Heart left ventricle (tissue), 16 donors: ENCODE results near the gene KIAA1671. TPM values are rescaled to one million over a fixed set of nuclear protein-coding genes. Genes with fewer than 3 reads are reported as not detected.
"Not testable (repeated sequence)": the region's sequence is repeated elsewhere in the genome, so short reads cannot be mapped to it uniquely, and the experiment has no call there.

Experiments used
- ATAC-seq, 4 donors: fragments of 200-7000 bp; cut with Tn5 transposase; one replicate each; pipeline ENCODE4 v1.9.1; 2020 to 2022; ENCODE audit warnings: moderate library complexity in 4 of 4, mild to moderate bottlenecking in 3 of 4, moderate number of reproducible peaks in 1 of 4
- DNase-seq, 5 donors: peaks; one replicate each; pipeline ENCODE4 v3.0.0-alpha.2; 2020
- H3K27ac ChIP-seq, 12 donors: fragments of 200-600 bp; sonication (generic) in 4 of 12; one replicate each; pipeline versions ENCODE4 v1.5.0 to v1.8.0; 2016 to 2022; ENCODE audit warnings: mild to moderate bottlenecking in 2 of 12
- H3K27me3 ChIP-seq, 9 donors: fragments of 200-600 bp; sonication (generic) in 2 of 9; one replicate each; pipeline versions ENCODE4 v1.5.1 to v1.8.0; 2016 to 2022; ENCODE audit warnings: mild to moderate bottlenecking in 3 of 9
- H3K36me3 ChIP-seq, 9 donors: fragments of 200-600 bp; sonication (generic) in 2 of 9; one replicate each; pipeline versions ENCODE4 v1.5.0 to v1.8.0; 2018 to 2022; ENCODE audit warnings: mild to moderate bottlenecking in 2 of 9
- H3K4me1 ChIP-seq, 12 donors: fragments of 200-600 bp; sonication (generic) in 4 of 12; one replicate each; pipeline versions ENCODE4 v1.5.0 to v1.8.0; 2016 to 2022; ENCODE audit warnings: mild to moderate bottlenecking in 3 of 12
- H3K4me3 ChIP-seq, 12 donors: fragments of 200-600 bp; sonication (generic) in 4 of 12; one replicate each; pipeline versions ENCODE4 v1.5.0 to v1.8.0; 2017 to 2022; ENCODE audit warnings: mild to moderate bottlenecking in 9 of 12, moderate library complexity in 4 of 12
- H3K9me3 ChIP-seq, 12 donors: fragments of 200-600 bp; sonication (generic) in 4 of 12; one replicate each; pipeline versions ENCODE4 v1.5.0 to v1.8.0; 2016 to 2022; ENCODE audit warnings: mild to moderate bottlenecking in 1 of 12
- POLR2A ChIP-seq, 2 donors: fragments of 450-650 bp; IDR thresholded peaks; one replicate each; pipeline ENCODE4 v1.6.1; 2017; ENCODE audit warnings: antibody characterized with exemption in 2 of 2, mild to moderate bottlenecking in 2 of 2, moderate library complexity in 2 of 2
- WGBS, 4 donors: extraction: QIAGEN DNeasy Blood & Tissue Kit in 2 of 4; methylation state at CpG; one replicate each; pipeline versions ENCODE4 v1.1.5 to v1.1.7; 2013 to 2018; 5-methylcytosine and 5-hydroxymethylcytosine counted together
- intact Hi-C, 10 donors: fragments of 100-400 bp; cut with DNase I; formaldehyde crosslinking; loops; one replicate each; pipeline versions ENCODE4 v1.11.1 to v1.14.2; 2022
- polyA plus RNA-seq, 2 donors: library from polyadenylated mRNA; stranded (reverse); fragments of 200-250 nt; gene quantifications; one replicate each; pipeline ENCODE4 v1.2.3, GENCODE V29; 2013
- total RNA-seq, 9 donors: library from RNA; depleted of rRNA in 2 of 9; stranded (reverse); fragments of >200 nt in 2 of 9; fragmentation: NEBNext Ultra II Directional in 3 of 9; extraction: Animal tissue kit (Norgen Biotek cat#: 25700) in 3 of 9; gene quantifications; one replicate each; pipeline versions ENCODE4 v1.1.0 to v1.2.4, GENCODE V29; 2016 to 2023
- TF ChIP-seq, protein P1 (sequence below), 12 donors: fragments of 200-600 bp; sonication (generic) in 4 of 12; IDR thresholded peaks; one replicate each; pipeline versions ENCODE4 v1.5.0 to v1.8.0; 2018 to 2022; ENCODE audit warnings: antibody characterized with exemption in 12 of 12, mild to moderate bottlenecking in 5 of 12
- donor health status: ischemic (EF 13 %, LVEDD 7.1; RV severe dilation, severe dysfunction).
- donor health status: healthy with polysubstance abuse.
- donor health status: DM: no; HTN: yes; CAD: no.
- donor health status: DM: no; HTN: no; CAD: no.
- donor health status: ischemic (EF 25% LVEDD 6.9; RV normal size, moderate dysfunction).
- donor health status: ischemic (EF 25% LVEDD 5.7; RV mildly dilated, moderate dysfunction).
- donor health status: healthy.
- donor health status: DM: yes; HTN: yes; CAD: no.
- donor health status: ischemic (EF 35%, LVEDD 5.7; RV mildly dilated, moderate dysfunction).
- donor health status: nonischemic (EF 11% LVEDD 7.7; RV severe dilation, severe dysfunction).
- donor health status: DM: yes; HTN: yes; CAD: no.
- donor health status: PGD.
- donor health status: ischemic (EF 29% LVEDD 5.4; RV normal size, mild dysfunction).
- donor health status: nonischemic (EF 23%, LVEDD 6.1; RV moderate dilation, normal function).

KIAA1671 gene
- total and polyA plus RNA-seq, 11 donors = 4.5 to 22.1 (median 13.2) TPM

DNA sequence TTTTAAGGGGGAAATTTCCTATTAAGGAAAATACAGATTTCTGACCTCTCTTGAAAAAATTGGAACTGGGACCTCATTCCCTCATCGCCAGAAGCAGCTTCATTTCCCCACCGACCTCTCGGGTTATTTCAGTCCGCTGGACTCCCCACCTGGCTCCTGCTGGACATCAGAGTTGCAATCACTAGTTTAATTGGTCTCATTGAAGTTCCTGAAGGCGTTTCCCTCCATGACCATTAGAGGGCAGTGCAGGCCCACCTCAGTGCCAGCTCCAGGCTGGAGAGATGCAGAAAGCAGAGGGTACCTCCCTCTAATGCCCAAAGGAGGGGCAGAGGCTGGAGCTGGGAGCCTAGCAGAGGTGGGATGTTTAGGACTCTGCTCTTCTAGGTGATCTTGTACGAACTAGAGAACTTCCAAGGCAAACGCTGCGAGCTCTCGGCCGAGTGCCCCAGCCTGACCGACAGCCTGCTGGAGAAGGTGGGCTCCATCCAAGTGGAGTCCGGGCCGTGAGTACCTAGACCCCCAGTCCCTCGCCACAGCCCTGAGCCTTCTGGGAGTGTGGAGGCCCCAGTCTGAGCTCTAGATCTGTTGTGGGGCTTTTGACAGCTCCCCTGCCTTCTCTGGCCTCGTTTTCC is 249.9 kb downstream of the KIAA1671 start:
- Histone ChIP-seq H3K4me3 (no peak overlapping the region), H3K27me3 (no peaks in the 10 kb centered on the region), H3K4me1 (no peaks in the 10 kb centered on the region), H3K27ac (no peak overlapping the region), H3K9me3 (no peaks in the 10 kb centered on the region), H3K36me3 (peaks cover 0 to 17% (median 2%) of the 10 kb centered on the region in 9 donors)
- peak; percentile 39 to 70 (median 53) for ATAC-seq
- peak in 3 of 5 donors; percentile 26 to 45 (median 33) for DNase-seq
- intact Hi-C loops = loop anchor here in 2 of 10 donors (10.0 kb wide), 1 partner anchor 132 kb away; no protein-coding TSS in a partner anchor
- TF ChIP-seq, protein P1, sequence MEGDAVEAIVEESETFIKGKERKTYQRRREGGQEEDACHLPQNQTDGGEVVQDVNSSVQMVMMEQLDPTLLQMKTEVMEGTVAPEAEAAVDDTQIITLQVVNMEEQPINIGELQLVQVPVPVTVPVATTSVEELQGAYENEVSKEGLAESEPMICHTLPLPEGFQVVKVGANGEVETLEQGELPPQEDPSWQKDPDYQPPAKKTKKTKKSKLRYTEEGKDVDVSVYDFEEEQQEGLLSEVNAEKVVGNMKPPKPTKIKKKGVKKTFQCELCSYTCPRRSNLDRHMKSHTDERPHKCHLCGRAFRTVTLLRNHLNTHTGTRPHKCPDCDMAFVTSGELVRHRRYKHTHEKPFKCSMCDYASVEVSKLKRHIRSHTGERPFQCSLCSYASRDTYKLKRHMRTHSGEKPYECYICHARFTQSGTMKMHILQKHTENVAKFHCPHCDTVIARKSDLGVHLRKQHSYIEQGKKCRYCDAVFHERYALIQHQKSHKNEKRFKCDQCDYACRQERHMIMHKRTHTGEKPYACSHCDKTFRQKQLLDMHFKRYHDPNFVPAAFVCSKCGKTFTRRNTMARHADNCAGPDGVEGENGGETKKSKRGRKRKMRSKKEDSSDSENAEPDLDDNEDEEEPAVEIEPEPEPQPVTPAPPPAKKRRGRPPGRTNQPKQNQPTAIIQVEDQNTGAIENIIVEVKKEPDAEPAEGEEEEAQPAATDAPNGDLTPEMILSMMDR (IDR thresholded peaks at IDR 0.05) = peak; percentile 75 to 93 (median 85)
- TF ChIP-seq POLR2A (IDR thresholded peaks at IDR 0.05) = no peak
- WGBS, 4 donors = 50 to 64% (median 57%) methylated on average over 10 to 15 of the region's 15 CpGs

- TF ChIP-seq, protein P1 (IDR thresholded peaks at IDR 0.05) = no peak
- no peak for TF ChIP-seq POLR2A (IDR thresholded peaks at IDR 0.05)
These were observed 250.6 kb downstream of the KIAA1671 start for GRCh38 chr22:25203082-25203481.

DNA sequence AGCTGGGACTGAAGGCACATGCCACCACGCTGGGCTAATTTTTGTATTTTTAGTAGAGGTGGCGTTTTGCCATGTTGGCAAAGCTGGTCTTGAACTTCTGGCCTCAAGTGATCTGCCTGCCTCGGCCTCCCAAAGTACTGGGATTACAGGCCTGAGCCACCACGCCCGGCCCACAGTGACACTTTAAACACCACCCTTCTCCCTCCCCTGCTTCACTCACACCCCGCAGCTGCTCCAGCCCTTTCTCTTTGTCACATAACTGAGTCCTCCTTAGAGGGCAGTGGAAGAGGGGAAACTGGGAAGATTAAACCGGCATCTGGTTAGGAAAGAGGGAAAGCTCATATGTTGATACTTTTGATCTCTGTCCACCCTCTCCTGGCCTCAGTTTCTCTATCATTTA is 252.0 kb downstream of the KIAA1671 start:
- not testable (repeated sequence) for H3K4me3 ChIP-seq, H3K36me3 ChIP-seq, H3K4me1 ChIP-seq, ATAC-seq, H3K27ac ChIP-seq, H3K9me3 ChIP-seq, H3K27me3 ChIP-seq, DNase-seq
- intact Hi-C loops = loop anchor here in 2 of 10 donors (10.0 kb wide), 1 partner anchor 130 kb away; no protein-coding TSS in a partner anchor
- WGBS, 4 donors = 88 to 91% (median 89%) methylated on average over 7 of the region's 7 CpGs

More at GRCh38 chr22:25203082-25203481, 250.6 kb downstream of the KIAA1671 start:
- no peak overlapping the region for H3K27ac ChIP-seq
- intact Hi-C loops = loop anchor here in 2 of 10 donors (10.0 kb wide), 1 partner anchor 132 kb away; no protein-coding TSS in a partner anchor
- H3K4me1 ChIP-seq = no peaks in the 10 kb centered on the region
- no peak overlapping the region for H3K4me3 ChIP-seq
- DNase-seq (no peak), ATAC-seq (no peak)
- H3K9me3 ChIP-seq = no peaks in the 10 kb centered on the region
- H3K36me3 ChIP-seq = peaks cover 0 to 14% (median 0%) of the 10 kb centered on the region in 9 donors
- H3K27me3 ChIP-seq = no peaks in the 10 kb centered on the region
- 91 to 94% (median 93%) methylated on average over 4 of the region's 4 CpGs for WGBS, 4 donors

DNA sequence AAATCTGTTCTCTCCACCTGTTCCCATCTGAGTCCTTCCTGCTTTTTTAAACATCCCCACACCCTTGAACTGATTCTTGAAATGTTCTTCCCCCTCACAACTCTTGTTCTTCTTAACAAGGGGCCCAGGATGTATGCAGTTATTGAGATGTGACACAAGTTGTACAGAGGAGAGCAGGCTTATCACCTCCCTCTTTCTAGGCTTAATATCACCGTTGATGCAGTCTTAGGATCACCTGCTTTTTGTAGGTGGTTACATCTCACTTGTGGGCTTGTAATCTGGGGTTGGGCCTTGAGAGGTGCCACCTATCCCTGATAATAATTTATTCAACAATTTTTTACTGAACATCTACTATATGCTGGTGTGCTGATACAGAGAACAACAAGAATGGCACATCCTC is 253.3 kb downstream of the KIAA1671 start:
- Histone ChIP-seq H3K9me3 (no peaks in the 10 kb centered on the region), H3K4me1 (no peaks in the 10 kb centered on the region), H3K27ac (no peak overlapping the region), H3K27me3 (no peaks in the 10 kb centered on the region), H3K36me3 (peaks cover 0 to 10% (median 0%) of the 10 kb centered on the region in 9 donors), H3K4me3 (no peak overlapping the region)
- intact Hi-C loops = loop anchor here in 2 of 10 donors (10.0 kb wide), 1 partner anchor 129 kb away; no protein-coding TSS in a partner anchor
- WGBS, 4 donors = 84 to 97% (median 90%) methylated on average over 1 of the region's 1 CpG
- no peak for TF ChIP-seq POLR2A (IDR thresholded peaks at IDR 0.05)
- TF ChIP-seq, protein P1 (IDR thresholded peaks at IDR 0.05) = no peak
- DNase-seq = no peak
- ATAC-seq = no peak
